Neuronal stem cell (in vitro differentiated cells): Measurements from ENCODE around the gene STUB1.

Experiments used
- DNase-seq: peaks from one replicate; pipeline ENCODE4 v3.0.0-alpha.2; 2013; ENCODE audit warnings: low spot score
- H2AFZ ChIP-seq: one replicate; pipeline ENCODE4 v1.6.1; 2013; ENCODE audit warnings: mild to moderate bottlenecking, low read length, inconsistent platforms
- H2AK5ac ChIP-seq: 2 replicates; pipeline ENCODE4 v1.6.1; 2013; ENCODE audit warnings: low read depth, mild to moderate bottlenecking, inconsistent platforms, low read length, moderate library complexity, mixed read lengths
- H2BK120ac ChIP-seq: 2 replicates; pipeline ENCODE4 v1.6.1; 2013; ENCODE audit warnings: low read depth, mild to moderate bottlenecking, inconsistent platforms, low read length, moderate library complexity, mixed read lengths
- H2BK12ac ChIP-seq: one replicate; pipeline ENCODE4 v1.6.1; 2013; ENCODE audit warnings: low read length, inconsistent platforms
- H2BK15ac ChIP-seq: 2 replicates; pipeline ENCODE4 v1.6.1; 2013; ENCODE audit warnings: mild to moderate bottlenecking, low read length, inconsistent platforms, mixed read lengths
- H2BK5ac ChIP-seq: one replicate; pipeline ENCODE4 v1.6.1; 2013; ENCODE audit warnings: inconsistent platforms, mild to moderate bottlenecking, low read length, moderate library complexity
- H3K14ac ChIP-seq: one replicate; pipeline ENCODE4 v1.6.1; 2013; ENCODE audit warnings: low read length, inconsistent platforms
- H3K18ac ChIP-seq: 2 replicates; pipeline ENCODE4 v1.6.1; 2013; ENCODE audit warnings: low read length, inconsistent platforms
- H3K23ac ChIP-seq: 2 replicates; pipeline ENCODE4 v1.6.1; 2013; ENCODE audit warnings: low read depth, mild to moderate bottlenecking, mixed read lengths, low read length, inconsistent platforms; ENCODE audit not compliant: poor library complexity
- H3K27ac ChIP-seq: replicated peaks from 3 replicates; pipeline ENCODE4 v1.5.1; 2013; ENCODE audit warnings: low read length, inconsistent platforms
- H3K27me3 ChIP-seq, 3 experiments: 2 replicates each; pipeline ENCODE4 v1.6.1; 2013; ENCODE audit warnings: low read length in 3 of 3, mild to moderate bottlenecking in 2 of 3, inconsistent platforms in 1 of 3, low read depth in 1 of 3, mixed read lengths in 1 of 3, moderate library complexity in 1 of 3; ENCODE audit not compliant: control insufficient read depth in 3 of 3, insufficient read depth in 3 of 3
- H3K36me3 ChIP-seq, 2 donors: replicated peaks in 1 of 2; 2 replicates each; pipeline ENCODE4 v1.6.1; 2013; ENCODE audit warnings: low read length in 2 of 2; ENCODE audit not compliant: control insufficient read depth in 2 of 2, insufficient read depth in 2 of 2
- H3K4ac ChIP-seq: 2 replicates; pipeline ENCODE4 v1.6.1; 2013; ENCODE audit warnings: inconsistent platforms, mild to moderate bottlenecking, low read length, moderate library complexity
- H3K4me1 ChIP-seq, 2 donors: 1 replicate in 1 of 2; 2 replicates in 1 of 2; pipeline ENCODE4 v1.6.1; 2013; ENCODE audit warnings: low read length in 2 of 2, low read depth in 1 of 2; ENCODE audit not compliant: control insufficient read depth in 2 of 2, insufficient read depth in 1 of 2
- H3K4me2 ChIP-seq: one replicate; pipeline ENCODE4 v1.6.1; 2013; ENCODE audit warnings: mild to moderate bottlenecking, low read length, inconsistent platforms; ENCODE audit not compliant: insufficient read depth, poor library complexity, severe bottlenecking
- H3K4me3 ChIP-seq, 2 donors: 2 replicates each; pipeline ENCODE4 v1.5.1; 2013; ENCODE audit warnings: low read length in 2 of 2, mild to moderate bottlenecking in 2 of 2, inconsistent platforms in 1 of 2, moderate library complexity in 1 of 2
- H3K79me1 ChIP-seq: one replicate; pipeline ENCODE4 v1.6.1; 2013; ENCODE audit warnings: low read depth, mild to moderate bottlenecking, inconsistent platforms, low read length, moderate library complexity
- H3K9ac ChIP-seq: one replicate; pipeline ENCODE4 v1.6.1; 2013; ENCODE audit warnings: mild to moderate bottlenecking, low read depth, low read length, inconsistent platforms; ENCODE audit not compliant: poor library complexity
- H3K9me3 ChIP-seq, 2 donors: replicated peaks in 1 of 2; 2 replicates each; pipeline versions ENCODE3 to v1.6.1; 2013; ENCODE audit warnings: low read length in 2 of 2, mild to moderate bottlenecking in 2 of 2, inconsistent platforms in 1 of 2, low read depth in 1 of 2, mixed read lengths in 1 of 2, moderate library complexity in 1 of 2; ENCODE audit not compliant: control insufficient read depth in 2 of 2, insufficient read depth in 1 of 2
- H4K8ac ChIP-seq: one replicate; pipeline ENCODE4 v1.6.1; 2013; ENCODE audit warnings: low read depth, mild to moderate bottlenecking, inconsistent platforms, low read length, moderate library complexity
- H4K91ac ChIP-seq: one replicate; pipeline ENCODE4 v1.6.1; 2013; ENCODE audit warnings: low read length, low read depth, mild to moderate bottlenecking, inconsistent platforms; ENCODE audit not compliant: poor library complexity
- WGBS, 2 donors: extraction: QIAGEN DNeasy Blood & Tissue Kit; methylation state at CpG; one replicate each; pipeline ENCODE4 v1.1.7; 2013; ENCODE audit warnings: missing lambda C conversion rate in 2 of 2, mixed read lengths in 1 of 2; ENCODE audit not compliant: insufficient read length in 2 of 2, insufficient replicate concordance in 1 of 2; ENCODE audit errors: extremely low coverage in 2 of 2; 5-methylcytosine and 5-hydroxymethylcytosine counted together

The STUB1 gene

DNA sequence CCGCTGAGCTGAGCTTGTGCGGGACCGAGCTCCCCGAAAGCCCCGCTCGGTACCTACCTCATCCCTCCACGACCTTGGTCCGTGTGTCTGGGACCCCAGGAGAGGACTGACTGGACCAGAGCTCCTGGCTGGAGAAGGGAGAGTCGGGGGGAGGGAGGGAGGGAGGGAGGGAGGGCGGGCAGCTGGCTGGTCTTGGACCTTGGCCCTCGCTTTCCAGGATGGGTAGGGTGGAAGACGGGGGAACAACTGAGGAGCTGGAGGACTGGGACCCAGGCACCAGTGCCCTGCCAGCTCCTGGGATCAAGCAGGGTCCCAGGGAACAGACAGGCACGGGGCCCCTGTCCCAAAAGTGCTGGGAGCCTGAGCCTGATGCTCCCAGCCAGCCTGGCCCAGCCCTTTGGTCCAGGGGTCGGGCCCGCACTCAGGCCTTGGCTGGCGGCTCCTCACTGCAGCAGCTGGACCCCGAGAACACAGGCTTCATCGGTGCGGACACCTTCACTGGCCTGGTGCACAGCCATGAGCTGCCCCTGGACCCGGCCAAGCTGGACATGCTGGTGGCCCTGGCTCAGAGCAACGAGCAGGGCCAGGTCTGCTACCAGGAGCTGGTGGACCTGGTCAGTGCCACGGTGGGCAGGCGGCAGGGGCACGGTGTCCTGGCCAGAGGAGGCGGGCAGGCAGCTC lies 4.2 kb upstream of the STUB1 start:
- peak overlapping the region; percentile 89 for H3K18ac ChIP-seq
- H4K8ac ChIP-seq = no peak overlapping the region
- H3K14ac ChIP-seq = peak overlapping the region; percentile 39
- peak overlapping the region; percentile 82 for H2AK5ac ChIP-seq
- H3K27me3 ChIP-seq = peaks cover 0 to 14% (median 0%) of the 10 kb centered on the region in 3 experiments
- H3K4me2 ChIP-seq = peak overlapping the region; percentile 71
- H2BK120ac ChIP-seq = no peak overlapping the region
- H2BK12ac ChIP-seq = no peak overlapping the region
- peak overlapping the region; percentile 53 for H3K9ac ChIP-seq
- H3K4me3 ChIP-seq = peak overlapping the region in 1 of 2 donors; percentile 69
- peak overlapping the region; percentile 3 for H2BK15ac ChIP-seq
- H3K4me1 ChIP-seq = peaks cover 0 to 13% of the 10 kb centered on the region in 2 donors
- H2BK5ac ChIP-seq = no peak overlapping the region
- WGBS, 2 donors = no CpG with 5 or more reads among the region's 25 CpGs
- H3K79me1 ChIP-seq = peaks cover 13% of the 10 kb centered on the region
- peaks cover 20 to 36% of the 10 kb centered on the region in 2 donors for H3K36me3 ChIP-seq
- no peak overlapping the region for H3K4ac ChIP-seq
- H4K91ac ChIP-seq = no peak overlapping the region
- DNase-seq = no peak
- no peak overlapping the region for H3K27ac ChIP-seq
- H3K9me3 ChIP-seq = no peaks in the 10 kb centered on the region
- no peak overlapping the region for H2AFZ ChIP-seq
- peak overlapping the region; percentile 97 for H3K23ac ChIP-seq

DNA sequence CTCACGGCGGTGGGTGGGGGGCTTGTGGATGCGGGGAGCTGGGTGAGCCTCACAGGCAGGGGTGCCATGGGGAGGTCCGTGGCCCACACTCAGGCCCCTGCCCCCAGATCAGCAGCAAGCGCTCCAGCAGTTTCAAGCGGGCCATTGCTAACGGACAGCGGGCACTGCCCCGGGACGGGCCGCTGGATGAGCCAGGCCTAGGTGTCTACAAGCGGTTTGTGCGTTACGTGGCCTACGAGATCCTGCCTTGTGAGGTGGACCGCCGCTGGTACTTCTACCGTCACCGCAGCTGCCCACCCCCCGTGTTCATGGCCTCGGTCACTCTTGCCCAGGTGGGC lies 3.7 kb upstream of the STUB1 start:
- WGBS, 2 donors = no CpG with 5 or more reads among the region's 21 CpGs
- H2BK5ac ChIP-seq = no peak overlapping the region
- H3K4me1 ChIP-seq = peaks cover 3 to 18% of the 10 kb centered on the region in 2 donors
- H3K14ac ChIP-seq = peak overlapping the region; percentile 39
- H3K4me2 ChIP-seq = no peak overlapping the region
- H3K36me3 ChIP-seq = peaks cover 20 to 36% of the 10 kb centered on the region in 2 donors
- no peak overlapping the region for H2BK12ac ChIP-seq
- peaks cover 0 to 14% (median 0%) of the 10 kb centered on the region in 3 experiments for H3K27me3 ChIP-seq
- peak overlapping the region; percentile 3 for H2BK15ac ChIP-seq
- peak overlapping the region; percentile 53 for H3K9ac ChIP-seq
- H4K8ac ChIP-seq = no peak overlapping the region
- no peak for DNase-seq
- H3K4ac ChIP-seq = no peak overlapping the region
- H3K9me3 ChIP-seq = no peaks in the 10 kb centered on the region
- H3K18ac ChIP-seq = peak overlapping the region; percentile 0
- H2AFZ ChIP-seq = no peak overlapping the region
- no peak overlapping the region for H2BK120ac ChIP-seq
- H3K27ac ChIP-seq = no peak overlapping the region
- peaks cover 17% of the 10 kb centered on the region for H3K79me1 ChIP-seq
- no peak overlapping the region for H4K91ac ChIP-seq
- peak overlapping the region in 1 of 2 donors; percentile 64 for H3K4me3 ChIP-seq
- peak overlapping the region; percentile 82 for H2AK5ac ChIP-seq
- H3K23ac ChIP-seq = peak overlapping the region; percentile 85

DNA sequence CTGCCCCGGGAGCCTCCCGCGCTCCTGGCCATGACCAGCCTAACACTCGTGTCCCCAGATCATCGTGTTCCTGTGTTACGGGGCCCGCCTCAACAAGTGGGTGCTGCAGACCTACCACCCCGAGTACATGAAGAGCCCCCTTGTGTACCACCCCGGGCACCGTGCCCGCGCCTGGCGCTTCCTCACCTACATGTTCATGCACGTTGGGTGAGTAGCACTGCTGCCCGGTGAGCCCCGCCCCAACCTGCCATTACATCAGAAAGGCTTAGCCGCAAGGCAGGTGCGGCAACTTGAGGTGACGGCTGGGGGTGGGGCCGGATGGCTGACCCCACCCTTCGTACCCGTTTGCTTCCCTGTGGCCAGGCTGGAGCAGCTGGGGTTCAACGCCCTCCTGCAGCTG lies 3.3 kb upstream of the STUB1 start:
- no CpG with 5 or more reads among the region's 23 CpGs for WGBS, 2 donors
- no peak overlapping the region for H3K4ac ChIP-seq
- peaks cover 22 to 37% of the 10 kb centered on the region in 2 donors for H3K36me3 ChIP-seq
- H2AFZ ChIP-seq = no peak overlapping the region
- H3K4me1 ChIP-seq = peaks cover 6 to 21% of the 10 kb centered on the region in 2 donors
- peak overlapping the region; percentile 73 for H2BK12ac ChIP-seq
- peak overlapping the region; percentile 2 for H3K4me2 ChIP-seq
- peak overlapping the region; percentile 82 for H4K8ac ChIP-seq
- H2BK5ac ChIP-seq = peak overlapping the region; percentile 93
- peaks cover 18% of the 10 kb centered on the region for H3K79me1 ChIP-seq
- H3K27me3 ChIP-seq = peaks cover 0 to 14% (median 0%) of the 10 kb centered on the region in 3 experiments
- no peak overlapping the region for H3K9ac ChIP-seq
- peak overlapping the region; percentile 85 for H3K23ac ChIP-seq
- H3K9me3 ChIP-seq = peaks cover 0 to 2% of the 10 kb centered on the region in 2 donors
- H2BK15ac ChIP-seq = no peak overlapping the region
- H3K18ac ChIP-seq = peak overlapping the region; percentile 17
- H3K4me3 ChIP-seq = no peak overlapping the region
- peak overlapping the region; percentile 56 for H3K14ac ChIP-seq
- peak overlapping the region; percentile 6 for H2AK5ac ChIP-seq
- no peak for DNase-seq
- peak overlapping the region; percentile 53 for H4K91ac ChIP-seq
- no peak overlapping the region for H2BK120ac ChIP-seq
- H3K27ac ChIP-seq = no peak overlapping the region

DNA sequence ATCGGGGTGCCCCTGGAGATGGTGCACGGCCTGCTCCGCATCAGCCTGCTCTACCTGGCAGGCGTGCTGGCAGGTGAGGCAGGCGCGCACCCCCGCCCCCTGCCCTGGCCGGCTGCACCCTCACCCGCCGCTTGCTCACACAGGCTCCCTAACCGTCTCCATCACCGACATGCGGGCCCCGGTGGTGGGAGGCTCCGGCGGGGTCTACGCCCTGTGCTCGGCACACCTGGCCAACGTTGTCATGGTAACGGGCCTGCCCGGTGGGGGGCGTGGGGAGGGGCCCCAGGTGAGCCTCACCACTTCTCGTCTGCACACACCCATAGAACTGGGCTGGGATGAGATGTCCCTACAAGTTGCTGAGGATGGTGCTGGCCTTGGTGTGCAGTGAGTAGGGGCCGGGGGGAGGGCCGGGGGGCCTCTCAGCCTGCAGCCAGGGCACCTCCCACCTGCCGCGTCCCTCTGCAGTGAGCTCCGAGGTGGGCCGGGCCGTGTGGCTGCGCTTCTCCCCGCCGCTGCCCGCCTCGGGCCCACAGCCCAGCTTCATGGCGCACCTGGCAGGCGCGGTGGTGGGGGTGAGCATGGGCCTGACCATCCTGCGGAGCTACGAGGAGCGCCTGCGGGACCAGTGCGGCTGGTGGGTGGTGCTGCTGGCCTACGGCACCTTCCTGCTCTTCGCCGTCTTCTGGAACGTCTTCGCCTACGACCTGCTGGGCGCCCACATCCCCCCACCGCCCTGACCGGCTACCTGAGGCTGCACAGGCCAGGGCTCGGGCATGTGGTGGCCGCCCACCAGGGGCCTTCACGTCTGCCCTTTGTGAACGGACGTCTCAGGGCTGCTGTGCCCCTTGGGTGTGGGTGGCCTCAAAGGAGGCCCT lies 2.7 kb upstream of the STUB1 start:
- H3K4me2 ChIP-seq = no peak overlapping the region
- no peak overlapping the region for H2AFZ ChIP-seq
- H3K14ac ChIP-seq = peak overlapping the region; percentile 56
- peaks cover 22 to 37% of the 10 kb centered on the region in 2 donors for H3K36me3 ChIP-seq
- H2BK15ac ChIP-seq = peak overlapping the region; percentile 17
- no peak overlapping the region for H3K4me3 ChIP-seq
- H2BK5ac ChIP-seq = peak overlapping the region; percentile 93
- peak overlapping the region; percentile 17 for H3K18ac ChIP-seq
- WGBS, 2 donors = no CpG with 5 or more reads among the region's 57 CpGs
- H2AK5ac ChIP-seq = peak overlapping the region; percentile 90
- peaks cover 0 to 14% (median 0%) of the 10 kb centered on the region in 3 experiments for H3K27me3 ChIP-seq
- no peak for DNase-seq
- peaks cover 0 to 2% of the 10 kb centered on the region in 2 donors for H3K9me3 ChIP-seq
- H2BK12ac ChIP-seq = peak overlapping the region; percentile 73
- peak overlapping the region; percentile 82 for H4K8ac ChIP-seq
- peaks cover 22% of the 10 kb centered on the region for H3K79me1 ChIP-seq
- no peak overlapping the region for H3K27ac ChIP-seq
- peaks cover 7 to 21% of the 10 kb centered on the region in 2 donors for H3K4me1 ChIP-seq
- peak overlapping the region; percentile 53 for H4K91ac ChIP-seq
- no peak overlapping the region for H2BK120ac ChIP-seq
- H3K23ac ChIP-seq = peak overlapping the region; percentile 85
- H3K9ac ChIP-seq = no peak overlapping the region
- no peak overlapping the region for H3K4ac ChIP-seq
